Measurements from ENCODE around the gene UBTD2. TPM values are rescaled to one million over a fixed set of nuclear protein-coding genes. Genes with fewer than 3 reads are reported as not detected.

UBTD2 gene
- total RNA-seq, 1 donor from 2014 or later = 18.8 TPM

- no peak for DNase-seq
- Histone ChIP-seq H3K9me3 (no peaks in the 10 kb centered on the region), H3K36me3 (no peaks in the 10 kb centered on the region), H3K27me3 (no peaks in the 10 kb centered on the region), H3K27ac (no peak overlapping the region), H3K4me3 (no peak overlapping the region), H3K4me1 (peaks cover 51% of the 10 kb centered on the region)
- TF ChIP-seq CTCF (IDR thresholded peaks at IDR 0.05) = no peak
- intact Hi-C loops (cut with DNase I) = no loop called here
- no peak for ATAC-seq
Observed at GRCh38 chr5:172180936-172181335, 102.6 kb downstream of the UBTD2 start.

DNA sequence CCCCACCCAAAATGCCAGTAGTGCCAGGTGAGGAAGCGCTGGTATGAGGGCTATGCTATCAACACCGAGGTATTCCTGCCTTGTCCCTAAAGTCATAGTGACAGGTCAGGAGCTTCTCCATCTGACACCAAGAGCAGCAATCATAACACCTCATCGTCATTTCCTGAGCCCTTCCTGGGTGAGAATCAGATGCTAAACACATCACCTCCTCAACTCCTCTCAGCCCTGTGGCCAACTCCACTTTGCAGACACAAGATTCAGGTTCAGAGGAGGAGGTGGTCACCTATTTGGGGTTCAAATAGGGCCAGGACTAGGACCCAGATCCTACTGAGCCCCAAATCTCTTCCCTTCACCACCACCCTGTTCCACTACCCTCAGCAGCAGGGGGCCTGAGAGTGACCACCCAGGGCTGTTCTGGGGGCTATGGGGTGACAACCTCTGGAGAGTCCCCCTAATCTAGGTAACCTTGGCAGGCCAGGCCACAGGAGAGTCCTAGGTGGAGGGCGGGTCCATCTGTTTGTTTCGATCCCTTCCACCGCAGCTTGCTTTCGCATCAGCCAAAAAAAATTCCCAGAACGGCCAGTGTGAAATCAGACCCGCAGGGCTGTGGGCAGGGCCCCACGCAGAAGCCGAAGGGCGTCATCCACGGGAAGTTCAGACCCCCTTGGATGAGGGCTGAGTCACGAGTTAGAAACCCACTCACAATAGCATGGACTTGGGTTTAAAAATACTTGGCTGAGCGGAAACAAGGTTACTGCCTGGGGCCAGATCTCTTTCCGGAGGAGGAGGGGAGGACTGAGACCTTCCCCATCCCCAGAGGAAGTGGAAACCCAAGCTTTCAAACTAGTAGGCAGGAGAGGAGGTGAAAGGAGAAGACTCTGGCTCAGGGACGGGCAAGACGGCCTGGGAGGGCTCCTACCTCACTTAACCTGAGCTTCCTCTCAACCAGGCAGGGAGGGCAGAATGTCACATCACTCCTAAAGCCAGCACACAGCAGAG lies 104.3 kb downstream of the UBTD2 start:
- H3K4me1 ChIP-seq = peaks cover 52% of the 10 kb centered on the region
- no peak for DNase-seq
- no peaks in the 10 kb centered on the region for H3K9me3 ChIP-seq
- intact Hi-C loops (cut with DNase I) = no loop called here
- H3K4me3 ChIP-seq = peak overlapping the region; percentile 17
- TF ChIP-seq CTCF (IDR thresholded peaks at IDR 0.05) = no peak
- ATAC-seq = peak; percentile 59
- H3K36me3 ChIP-seq = no peaks in the 10 kb centered on the region
- H3K27ac ChIP-seq = peak overlapping the region; percentile 81
- no peaks in the 10 kb centered on the region for H3K27me3 ChIP-seq

- ATAC-seq = no peak
- TF ChIP-seq CTCF (IDR thresholded peaks at IDR 0.05) = no peak
- H3K27ac ChIP-seq = peak overlapping the region; percentile 81
- H3K4me3 ChIP-seq = no peak overlapping the region
- intact Hi-C loops (cut with DNase I) = no loop called here
- DNase-seq = no peak
- peaks cover 53% of the 10 kb centered on the region for H3K4me1 ChIP-seq
- no peaks in the 10 kb centered on the region for H3K36me3 ChIP-seq
- no peaks in the 10 kb centered on the region for H3K27me3 ChIP-seq
- no peaks in the 10 kb centered on the region for H3K9me3 ChIP-seq
Observed at GRCh38 chr5:172178301-172178987, 105.1 kb downstream of the UBTD2 start.

DNA sequence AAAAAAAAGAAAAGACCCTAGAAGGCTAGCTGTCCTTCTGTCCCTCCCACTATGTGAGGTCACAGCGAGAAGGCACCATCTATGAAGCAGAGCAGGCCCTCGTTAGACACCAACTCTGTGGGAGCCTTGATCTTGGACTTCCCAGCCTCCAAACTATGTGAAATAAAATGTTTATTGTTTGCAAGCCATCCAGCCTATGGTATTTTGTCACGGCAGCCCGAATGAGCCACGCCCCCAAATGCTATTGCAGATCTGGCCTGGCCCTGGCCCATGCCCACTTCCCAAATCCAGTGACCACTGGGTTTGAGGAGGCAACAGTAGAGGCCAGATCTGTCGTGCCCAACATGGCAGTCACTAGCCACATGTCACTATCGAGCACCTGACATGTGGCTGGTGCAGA lies 106.4 kb downstream of the UBTD2 start:
- Histone ChIP-seq H3K9me3 (no peaks in the 10 kb centered on the region), H3K4me3 (no peak overlapping the region), H3K36me3 (no peaks in the 10 kb centered on the region), H3K27ac (no peak overlapping the region), H3K4me1 (peaks cover 61% of the 10 kb centered on the region), H3K27me3 (no peaks in the 10 kb centered on the region)
- TF ChIP-seq CTCF (IDR thresholded peaks at IDR 0.05) = no peak
- DNase-seq = no peak
- ATAC-seq = no peak
- intact Hi-C loops (cut with DNase I) = no loop called here

DNA sequence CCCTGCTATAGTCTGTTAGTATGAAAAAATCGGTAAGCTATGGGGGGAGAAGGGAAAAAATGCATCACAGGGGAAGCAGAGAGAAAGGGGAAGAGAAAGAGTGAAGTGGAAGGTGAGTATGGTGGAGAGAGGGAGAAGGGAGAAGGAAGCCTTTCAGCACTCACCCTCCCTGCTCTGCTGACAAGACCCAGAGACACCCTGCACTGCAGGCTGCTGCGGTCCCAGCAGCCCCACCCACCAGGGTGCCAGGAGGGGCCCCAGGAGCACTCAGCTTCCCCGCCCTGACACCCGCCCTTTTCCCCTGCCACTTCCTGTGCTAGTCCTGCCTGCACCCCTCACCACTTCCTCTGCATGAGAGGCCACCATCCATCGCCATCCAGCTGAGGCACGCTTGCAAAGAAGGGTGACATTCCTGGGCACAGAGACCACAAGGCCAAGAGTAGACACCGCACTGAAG lies 108.3 kb downstream of the UBTD2 start:
- DNase-seq = peak; percentile 83
- peaks cover 68% of the 10 kb centered on the region for H3K4me1 ChIP-seq
- H3K9me3 ChIP-seq = no peaks in the 10 kb centered on the region
- peak; percentile 80 for ATAC-seq
- H3K27me3 ChIP-seq = no peaks in the 10 kb centered on the region
- intact Hi-C loops (cut with DNase I) = no loop called here
- peak overlapping the region; percentile 56 for H3K27ac ChIP-seq
- H3K4me3 ChIP-seq = peak overlapping the region; percentile 40
- no peak for TF ChIP-seq CTCF (IDR thresholded peaks at IDR 0.05)
- no peaks in the 10 kb centered on the region for H3K36me3 ChIP-seq

Data from upper lobe of right lung (tissue), 1 donor.